Astrocyte of the cerebellum (primary cell): ENCODE data around the gene PROSER2.

ENCODE experiments used
- DNase-seq: peaks from one replicate; pipeline ENCODE4 v3.0.0-alpha.2; 2011; ENCODE audit warnings: low read depth
- H3K4me3 ChIP-seq: 2 replicates; pipeline ENCODE4 v1.5.1; 2011; ENCODE audit warnings: mild to moderate bottlenecking, low read depth, low read length, moderate library complexity
- in situ Hi-C: cut with HindIII; loops from 2 replicates; pipeline ENCODE4 v1.10.0; 2017; ENCODE audit warnings: low sequenced_read_pairs
- TF ChIP-seq, protein P1 (sequence below): IDR thresholded peaks from 2 replicates; pipeline ENCODE4 v1.5.1; 2012; ENCODE audit warnings: low read length, low read depth, moderate library complexity, mild to moderate bottlenecking; ENCODE audit errors: missing control alignments

Gene PROSER2

DNA sequence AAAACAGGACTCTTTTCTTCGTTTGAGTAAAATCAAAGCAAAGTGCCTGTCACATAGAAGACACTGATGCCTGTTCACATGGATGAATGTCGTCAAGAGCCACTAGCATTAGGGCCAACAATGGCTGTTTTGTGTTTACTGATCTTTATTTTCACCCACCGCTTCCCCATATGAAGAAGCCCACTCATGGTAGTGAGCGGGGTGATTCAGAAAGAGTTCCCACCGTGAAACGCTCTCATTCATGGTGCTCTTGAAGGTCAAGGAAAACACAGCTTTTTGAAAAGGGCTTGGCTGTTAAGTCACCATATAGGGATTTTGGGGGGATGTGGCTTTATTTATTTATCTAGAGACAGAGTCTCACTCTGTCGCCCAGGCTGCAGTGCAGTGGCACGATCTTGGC is 12.5 kb downstream of the PROSER2 start:
- H3K4me3 ChIP-seq: no peak overlapping the region
- in situ Hi-C loops: no loop called here
- TF ChIP-seq, protein P1, sequence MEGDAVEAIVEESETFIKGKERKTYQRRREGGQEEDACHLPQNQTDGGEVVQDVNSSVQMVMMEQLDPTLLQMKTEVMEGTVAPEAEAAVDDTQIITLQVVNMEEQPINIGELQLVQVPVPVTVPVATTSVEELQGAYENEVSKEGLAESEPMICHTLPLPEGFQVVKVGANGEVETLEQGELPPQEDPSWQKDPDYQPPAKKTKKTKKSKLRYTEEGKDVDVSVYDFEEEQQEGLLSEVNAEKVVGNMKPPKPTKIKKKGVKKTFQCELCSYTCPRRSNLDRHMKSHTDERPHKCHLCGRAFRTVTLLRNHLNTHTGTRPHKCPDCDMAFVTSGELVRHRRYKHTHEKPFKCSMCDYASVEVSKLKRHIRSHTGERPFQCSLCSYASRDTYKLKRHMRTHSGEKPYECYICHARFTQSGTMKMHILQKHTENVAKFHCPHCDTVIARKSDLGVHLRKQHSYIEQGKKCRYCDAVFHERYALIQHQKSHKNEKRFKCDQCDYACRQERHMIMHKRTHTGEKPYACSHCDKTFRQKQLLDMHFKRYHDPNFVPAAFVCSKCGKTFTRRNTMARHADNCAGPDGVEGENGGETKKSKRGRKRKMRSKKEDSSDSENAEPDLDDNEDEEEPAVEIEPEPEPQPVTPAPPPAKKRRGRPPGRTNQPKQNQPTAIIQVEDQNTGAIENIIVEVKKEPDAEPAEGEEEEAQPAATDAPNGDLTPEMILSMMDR: no peak
- no peak for DNase-seq

DNA sequence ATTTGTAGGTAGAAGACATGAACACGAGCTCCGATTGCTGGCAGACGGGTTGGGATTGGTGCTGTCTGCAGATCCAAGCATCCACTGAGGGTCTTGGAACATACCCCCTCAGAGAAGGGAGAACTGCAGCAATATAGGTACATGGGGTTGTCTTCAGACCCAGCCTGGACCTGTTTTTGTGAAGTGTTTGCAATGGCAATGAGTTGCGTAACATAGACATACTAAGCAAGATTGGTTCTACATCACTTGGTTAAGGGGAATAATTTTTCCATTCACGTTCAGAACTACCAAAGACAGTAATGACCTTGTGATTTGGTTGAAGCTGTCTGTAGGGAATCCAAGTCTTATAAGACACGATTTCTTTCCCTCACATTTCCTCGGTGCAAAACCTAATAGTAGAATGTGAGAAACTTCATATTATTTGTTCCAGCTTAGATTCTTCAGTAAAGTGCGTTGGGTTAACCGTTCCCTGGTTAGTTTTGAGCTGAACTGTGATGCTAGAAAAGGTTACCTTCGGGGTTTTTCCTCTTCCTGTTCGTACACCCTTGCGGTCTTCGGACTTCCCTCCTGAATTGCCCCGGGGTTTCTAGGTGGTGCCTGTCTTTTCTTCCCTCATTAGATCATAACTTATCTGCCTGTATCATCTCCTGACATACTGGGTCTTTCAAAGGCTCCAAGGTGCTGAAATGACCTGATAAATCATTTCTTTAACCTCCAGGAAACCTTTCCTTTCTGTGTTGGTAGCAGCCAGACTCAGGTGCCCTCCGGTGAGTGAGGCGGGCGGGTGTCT is 14.4 kb downstream of the PROSER2 start:
- no peak for DNase-seq
- no peak overlapping the region for H3K4me3 ChIP-seq
- in situ Hi-C loops: no loop called here
- TF ChIP-seq, protein P1: no peak

DNA sequence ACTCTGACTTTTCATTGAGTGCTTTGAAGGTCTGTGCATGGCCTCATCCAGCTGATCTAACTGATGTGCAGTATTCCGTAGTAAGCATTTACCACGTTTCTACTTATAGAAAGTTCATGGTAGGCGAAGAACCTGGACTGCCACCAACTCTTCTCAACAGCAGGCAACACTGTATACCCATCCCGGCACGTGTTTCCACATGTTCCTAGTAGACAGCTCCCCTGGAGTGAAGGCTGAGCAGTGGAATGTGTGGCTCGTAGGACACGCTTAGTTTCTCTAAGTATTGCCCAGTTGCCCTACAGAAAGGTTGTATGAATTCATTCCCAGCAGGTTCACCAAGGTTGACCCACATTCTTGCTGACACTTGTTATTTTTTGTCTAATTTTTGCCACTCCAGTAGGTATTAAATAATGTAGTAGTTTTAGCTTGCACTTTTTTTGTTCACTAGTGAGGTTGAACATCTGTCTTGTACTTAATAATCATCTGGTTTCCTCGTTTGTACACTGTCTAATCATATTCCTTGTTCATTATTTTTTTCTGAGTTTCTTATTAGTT is 15.2 kb downstream of the PROSER2 start:
- no peak overlapping the region for H3K4me3 ChIP-seq
- TF ChIP-seq, protein P1: no peak
- DNase-seq: no peak
- in situ Hi-C loops: no loop called here

DNA sequence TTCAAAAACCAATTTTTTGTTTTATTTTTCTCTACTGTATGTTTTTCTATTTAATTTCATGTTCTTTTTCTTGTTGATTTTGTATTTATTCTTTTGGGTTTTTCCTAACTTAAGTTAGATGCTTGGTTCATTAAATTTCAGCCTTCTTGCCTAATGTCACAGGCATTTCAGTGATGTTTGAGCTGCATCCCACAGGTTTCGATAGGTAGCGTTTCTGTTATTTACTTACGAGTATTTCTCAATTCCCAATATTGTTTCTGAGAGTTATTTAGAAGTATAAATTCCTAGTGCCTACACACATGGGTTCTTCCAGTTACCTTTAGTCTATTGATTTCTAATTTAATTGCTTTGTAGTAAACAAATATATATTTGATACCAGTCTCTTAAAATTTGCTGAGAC is 18.2 kb downstream of the PROSER2 start:
- TF ChIP-seq, protein P1: no peak
- no peak for DNase-seq
- H3K4me3 ChIP-seq: no peak overlapping the region
- in situ Hi-C loops: no loop called here

DNA sequence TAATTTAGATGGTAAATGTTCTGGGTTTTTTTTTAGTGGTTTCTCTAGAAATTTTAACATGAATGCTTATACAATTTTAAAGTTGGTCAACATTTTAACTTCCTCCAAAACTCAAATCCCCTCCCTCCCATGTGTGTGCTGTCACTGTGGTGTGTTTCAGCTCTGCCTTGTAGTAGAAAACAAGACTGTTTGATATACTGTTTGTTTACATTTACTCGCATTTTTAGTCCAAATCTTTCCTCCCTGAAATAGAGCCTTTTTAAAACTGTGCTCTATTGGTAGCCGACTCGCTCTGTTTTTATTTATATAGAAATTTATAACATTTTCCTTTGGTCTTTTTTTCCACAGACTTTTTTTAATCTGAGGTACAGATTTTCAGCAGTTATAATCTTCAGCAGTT is 19.3 kb downstream of the PROSER2 start:
- in situ Hi-C loops: no loop called here
- H3K4me3 ChIP-seq: no peak overlapping the region
- TF ChIP-seq, protein P1: no peak
- DNase-seq: no peak

DNA sequence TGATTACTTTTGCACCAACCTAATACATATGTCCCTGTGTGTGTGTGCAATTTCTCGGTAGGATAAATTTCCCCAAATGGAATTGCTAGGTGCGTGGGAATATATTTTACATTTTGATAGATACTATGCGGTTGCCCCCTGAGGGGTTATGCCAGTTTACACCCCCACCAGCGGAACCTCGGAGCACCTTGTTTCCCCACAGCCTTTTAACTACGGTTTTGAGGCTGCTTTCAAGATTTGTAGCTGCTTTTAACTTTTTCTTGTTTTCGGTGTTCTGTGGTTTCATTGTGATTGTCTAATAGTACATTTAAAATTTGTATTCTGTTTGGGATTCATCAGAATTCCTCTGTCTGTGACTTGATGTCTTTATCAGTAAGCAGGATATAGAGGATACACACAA is 22.0 kb downstream of the PROSER2 start:
- no peak for DNase-seq
- no peak overlapping the region for H3K4me3 ChIP-seq
- in situ Hi-C loops: no loop called here
- TF ChIP-seq, protein P1: no peak
